Stimulated activated CD4-positive, alpha-beta T cell treated with anti-CD3 and anti-CD28 coated beads, Interleukin-15, amount 100 ng/mL, for 24 hours (primary cell): ENCODE data around the gene MBD3L4.
"Not testable (repeated sequence)": the region's sequence is repeated elsewhere in the genome, so short reads cannot be mapped to it uniquely, and the experiment has no call there.

ENCODE experiments used
- DNase-seq: peaks from one replicate; pipeline ENCODE4 v3.0.0-alpha.2; 2020

Gene MBD3L4

DNA sequence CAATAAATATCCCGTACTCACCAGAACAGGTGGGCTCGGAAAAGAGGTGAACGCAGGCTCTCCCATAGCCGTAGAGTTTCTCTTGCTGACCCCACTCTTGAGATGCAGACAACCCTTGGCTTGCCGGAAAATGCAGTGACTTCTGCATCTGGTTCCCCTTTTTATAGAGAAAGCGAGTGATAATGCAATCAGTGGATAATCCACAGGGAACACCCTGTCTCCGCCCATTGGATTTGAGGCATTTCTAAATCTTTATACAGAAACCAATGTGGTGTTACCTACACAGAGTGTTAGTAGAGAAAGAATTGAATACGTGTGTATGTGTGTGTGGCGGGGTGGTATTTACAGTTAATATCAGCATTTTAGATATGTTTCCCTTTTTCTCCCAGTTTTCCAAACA lies at the start of gene MBD3L4:
Gene MBD3L4, minus strand, starts transcription at position 101 of the 400 bp plus-strand sequence. Its CDS starts 35 bp downstream, at position 66.
- DNase-seq = not testable (repeated sequence)

DNA sequence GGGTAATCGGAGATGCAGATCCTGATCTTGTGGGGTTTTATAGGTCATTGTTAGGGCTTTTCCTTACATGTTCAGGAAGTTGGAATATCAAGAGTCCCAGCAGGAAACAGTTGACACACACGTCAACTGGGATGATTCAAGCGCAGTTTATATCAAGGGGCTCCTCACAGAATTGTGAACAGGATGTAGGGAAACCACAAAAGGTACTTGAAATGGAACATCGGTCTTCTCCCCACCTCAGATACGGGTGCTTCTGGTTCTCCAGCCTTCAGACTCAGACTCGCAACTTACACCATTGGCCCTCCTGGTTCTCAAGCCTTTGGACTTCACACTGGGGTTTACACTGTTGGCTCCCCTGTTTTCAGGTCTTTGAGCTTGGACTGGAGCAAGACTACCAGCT lies 49.0 kb upstream of the MBD3L4 start:
- no peak for DNase-seq

DNA sequence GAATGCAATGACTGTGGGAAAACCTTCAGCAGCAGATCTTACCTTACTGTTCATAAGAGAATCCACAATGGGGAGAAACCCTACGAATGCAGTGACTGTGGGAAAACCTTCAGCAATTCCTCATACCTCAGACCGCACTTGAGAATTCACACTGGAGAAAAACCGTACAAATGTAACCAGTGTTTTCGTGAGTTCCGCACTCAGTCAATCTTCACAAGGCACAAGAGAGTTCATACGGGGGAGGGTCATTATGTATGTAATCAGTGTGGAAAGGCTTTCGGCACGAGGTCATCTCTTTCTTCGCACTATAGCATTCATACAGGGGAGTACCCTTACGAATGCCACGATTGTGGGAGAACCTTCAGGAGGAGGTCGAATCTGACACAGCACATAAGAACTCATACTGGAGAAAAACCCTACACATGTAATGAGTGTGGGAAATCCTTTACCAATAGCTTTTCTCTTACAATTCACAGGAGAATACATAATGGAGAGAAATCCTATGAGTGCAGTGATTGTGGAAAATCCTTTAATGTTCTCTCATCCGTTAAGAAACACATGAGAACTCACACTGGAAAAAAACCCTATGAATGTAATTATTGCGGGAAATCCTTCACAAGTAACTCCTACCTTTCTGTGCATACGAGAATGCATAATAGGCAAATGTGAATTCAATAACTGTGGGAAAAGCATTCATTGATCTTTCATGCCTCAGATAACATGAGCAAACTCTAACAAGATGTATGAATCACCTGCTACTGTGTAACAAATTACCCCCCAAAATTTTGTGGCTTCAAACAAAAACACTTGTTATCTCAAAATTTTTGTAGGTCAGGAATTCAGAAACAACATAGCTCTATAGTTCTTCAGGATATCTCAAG lies 43.3 kb upstream of the MBD3L4 start:
- DNase-seq = no peak

DNA sequence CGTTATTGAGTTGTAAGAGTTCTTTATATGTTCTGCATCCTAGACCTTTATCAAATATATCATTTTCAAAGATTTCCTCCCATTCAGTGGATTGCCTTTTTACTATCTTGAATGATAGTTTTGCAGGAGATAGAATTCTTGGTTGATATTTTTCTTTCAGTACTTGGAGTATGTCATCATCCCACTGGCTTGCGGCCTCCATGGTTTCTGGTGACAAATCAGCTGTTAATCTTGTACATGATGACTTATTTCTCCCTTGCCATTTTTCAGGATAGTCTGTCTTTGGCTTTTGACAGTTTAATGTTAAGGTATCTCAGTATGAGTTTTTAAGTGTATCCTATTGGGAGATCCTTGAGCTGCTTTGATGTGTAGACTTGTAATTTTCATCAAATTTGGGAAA lies 38.0 kb upstream of the MBD3L4 start:
- DNase-seq = no peak

DNA sequence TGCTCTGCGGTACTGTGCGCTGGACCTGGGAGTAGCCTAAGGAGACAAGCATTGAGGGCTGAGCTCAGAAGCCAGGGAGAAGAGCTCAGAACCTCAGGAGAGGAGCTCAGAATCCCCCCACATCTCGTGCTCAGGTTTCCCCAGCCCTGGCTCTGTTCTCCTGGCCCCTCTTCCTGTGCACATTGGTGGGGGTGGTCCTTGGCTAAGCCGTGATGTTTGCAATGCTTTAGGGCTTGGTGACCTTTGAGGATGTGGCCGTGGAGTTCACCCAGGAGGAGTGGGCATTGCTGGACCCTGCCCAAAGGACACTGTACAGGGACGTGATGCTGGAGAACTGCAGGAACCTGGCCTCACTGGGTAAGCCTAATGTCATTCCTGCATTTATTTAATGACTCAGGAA lies 36.2 kb upstream of the MBD3L4 start:
- no peak for DNase-seq

DNA sequence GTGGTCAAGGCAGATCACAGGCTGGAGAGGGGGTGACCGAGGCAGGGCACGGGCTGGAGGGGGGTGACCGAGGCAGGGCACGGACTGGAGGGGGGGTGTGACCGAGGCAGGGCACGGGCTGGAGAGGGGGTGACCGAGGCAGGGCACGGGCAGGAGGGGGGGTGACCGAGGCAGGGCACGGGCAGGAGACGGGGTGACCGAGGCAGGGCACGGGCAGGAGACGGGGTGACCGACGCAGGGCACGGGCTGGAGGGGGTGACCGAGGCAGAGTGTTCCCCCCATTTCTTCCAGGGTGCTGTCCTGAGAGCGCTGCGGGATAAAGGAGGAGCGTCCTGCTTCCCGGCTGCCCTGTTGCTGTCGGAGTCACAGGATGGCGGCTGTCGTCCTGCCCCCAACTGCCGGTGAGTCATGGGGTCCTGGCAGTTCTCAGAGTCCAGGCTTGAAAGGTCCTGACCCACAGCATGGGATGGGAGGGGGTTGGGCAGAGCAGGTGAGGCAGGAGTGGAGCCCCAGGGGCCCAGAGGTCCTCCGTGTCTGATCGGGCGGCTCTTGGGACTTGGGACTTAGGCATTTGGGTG lies 34.8 kb upstream of the MBD3L4 start:
- DNase-seq = no peak

DNA sequence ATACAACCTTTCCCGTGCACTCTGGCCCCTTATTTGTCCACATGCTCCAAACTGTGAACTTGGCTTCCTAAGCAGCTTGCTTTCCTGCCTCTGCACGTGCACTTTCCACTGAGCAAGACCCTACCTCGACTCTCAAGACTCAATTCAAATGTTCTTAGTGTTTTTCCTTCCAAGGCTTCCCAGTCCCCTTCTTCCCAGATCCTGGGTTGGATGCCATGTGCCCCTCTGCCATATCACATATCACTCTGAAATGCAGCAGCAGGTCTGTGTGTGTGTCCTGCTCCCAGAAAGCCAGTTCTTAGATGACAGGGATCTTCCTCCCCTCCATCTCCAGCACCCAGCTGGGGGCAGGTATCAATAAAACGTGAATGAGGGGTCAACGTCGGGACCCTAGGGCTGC lies 32.6 kb upstream of the MBD3L4 start:
- no peak for DNase-seq

DNA sequence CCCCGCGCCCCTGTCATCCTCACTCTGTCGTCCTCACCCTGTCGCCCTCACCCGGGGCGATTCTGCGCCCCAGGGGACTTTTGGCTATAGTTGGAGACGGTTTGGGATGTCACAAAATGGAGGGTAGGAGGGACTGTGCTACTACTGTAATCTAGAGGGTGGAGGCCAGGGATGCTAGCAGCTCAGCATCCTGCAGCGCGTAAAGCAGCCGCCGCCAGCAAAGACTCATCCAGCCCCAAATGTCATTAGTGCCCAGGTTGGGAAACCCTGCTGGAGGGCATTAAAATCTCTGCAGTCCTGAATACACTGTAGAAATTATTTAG lies 29.9 kb upstream of the MBD3L4 start:
- DNase-seq = no peak

DNA sequence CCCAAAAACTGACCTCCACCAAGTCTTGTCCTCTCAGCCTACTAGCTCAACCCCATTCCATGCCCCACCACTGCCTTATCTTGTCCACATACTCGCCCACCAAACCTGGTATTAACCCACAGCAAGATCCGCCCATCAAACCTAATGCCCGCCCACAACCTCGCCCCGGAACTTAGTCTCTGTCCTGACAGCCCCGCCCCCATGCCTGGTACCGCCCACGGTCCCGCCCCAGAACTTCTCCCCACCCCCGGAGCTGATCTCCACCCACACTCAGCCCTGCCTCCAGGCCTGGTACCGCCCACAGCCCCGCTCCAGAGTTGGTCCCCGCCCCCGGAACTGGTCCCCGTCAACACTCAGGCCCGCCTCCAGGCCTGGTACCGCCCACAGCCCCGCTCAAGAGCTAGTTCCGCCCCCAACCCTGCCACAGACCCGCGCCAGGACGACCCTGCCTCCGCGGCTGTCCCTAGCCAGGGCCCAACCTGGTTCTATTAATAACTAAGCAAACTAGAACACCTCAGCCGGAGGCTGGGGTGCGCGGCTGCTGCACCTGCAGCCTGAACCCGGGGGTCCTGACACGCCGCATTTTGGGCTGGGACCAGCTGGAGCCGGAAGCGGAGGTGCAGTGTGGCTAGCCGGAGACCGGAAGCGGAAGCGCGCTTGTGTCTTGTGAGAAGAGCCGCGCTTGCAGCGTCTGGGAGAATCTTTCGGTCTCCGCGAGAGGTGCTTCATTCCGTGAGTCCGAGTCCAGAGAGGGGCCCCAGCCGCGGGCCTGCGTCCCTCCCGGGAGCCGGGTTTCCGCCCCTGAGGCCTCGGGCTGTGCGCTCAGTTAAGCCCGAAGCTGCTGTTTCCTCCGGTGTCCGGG lies 29.3 kb upstream of the MBD3L4 start, which contains the start of gene ZNF557:
Gene ZNF557, plus strand, starts transcription at position 662 of the 862 bp plus-strand sequence. CDS start 5,372 bp downstream, outside the sequence.
- peak; percentile 100 for DNase-seq

DNA sequence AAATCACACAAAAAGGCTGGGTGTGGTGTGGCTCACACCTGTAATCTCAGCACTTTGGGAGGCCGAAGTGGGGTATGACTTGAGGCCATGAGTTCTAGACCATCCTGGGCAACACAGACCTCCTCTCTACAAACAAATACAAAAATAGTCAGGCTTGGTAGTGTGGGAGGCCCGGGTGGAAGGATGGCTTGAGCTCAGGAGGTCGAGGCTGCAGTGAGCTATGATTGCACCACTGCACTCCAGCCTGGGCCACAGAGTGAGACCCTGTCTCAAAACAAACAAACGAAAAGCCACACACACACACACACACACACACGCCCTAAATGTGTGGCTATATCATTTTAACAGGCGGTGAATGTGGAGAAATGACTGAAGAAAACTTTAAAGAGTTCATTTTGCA lies 28.6 kb upstream of the MBD3L4 start:
- DNase-seq = no peak

DNA sequence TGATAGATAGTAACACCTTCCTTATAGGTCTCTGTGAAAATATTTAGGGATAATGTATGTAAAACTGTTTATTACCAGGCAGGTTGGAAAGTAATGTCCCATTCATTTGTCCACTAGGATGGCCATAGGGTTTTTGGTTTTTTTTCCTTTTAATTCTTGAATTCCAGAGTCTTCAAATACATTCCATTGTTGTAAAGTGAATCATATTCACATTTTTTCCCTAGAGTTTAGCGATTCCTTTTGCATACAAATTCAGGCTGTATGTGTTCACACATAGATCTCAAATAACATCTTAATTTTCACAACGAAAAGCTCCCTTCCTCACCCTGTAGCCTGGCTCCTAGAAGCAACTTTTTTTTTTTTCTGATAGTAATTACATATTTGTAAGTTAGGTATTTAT lies 27.7 kb upstream of the MBD3L4 start:
- DNase-seq = no peak

DNA sequence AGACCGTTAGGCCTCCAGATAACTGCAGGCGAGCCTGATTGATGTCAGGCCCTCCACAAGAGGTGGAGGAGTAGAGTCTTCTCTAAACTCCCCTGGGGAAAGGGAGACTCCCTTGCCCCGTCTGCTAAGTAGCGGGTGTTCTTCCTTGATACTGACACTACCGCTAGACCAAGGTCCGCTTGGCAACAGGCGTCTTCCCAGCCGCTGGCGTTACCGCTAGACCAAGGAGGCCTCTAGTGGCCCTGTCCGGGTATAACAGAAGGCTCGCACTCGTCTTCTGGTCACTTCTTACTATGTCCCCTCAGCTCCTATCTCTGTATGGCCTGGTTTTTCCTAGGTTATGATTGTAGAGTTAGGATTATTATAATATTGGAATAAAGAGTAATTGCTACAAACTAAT lies 27.1 kb upstream of the MBD3L4 start:
- DNase-seq = peak; percentile 23

DNA sequence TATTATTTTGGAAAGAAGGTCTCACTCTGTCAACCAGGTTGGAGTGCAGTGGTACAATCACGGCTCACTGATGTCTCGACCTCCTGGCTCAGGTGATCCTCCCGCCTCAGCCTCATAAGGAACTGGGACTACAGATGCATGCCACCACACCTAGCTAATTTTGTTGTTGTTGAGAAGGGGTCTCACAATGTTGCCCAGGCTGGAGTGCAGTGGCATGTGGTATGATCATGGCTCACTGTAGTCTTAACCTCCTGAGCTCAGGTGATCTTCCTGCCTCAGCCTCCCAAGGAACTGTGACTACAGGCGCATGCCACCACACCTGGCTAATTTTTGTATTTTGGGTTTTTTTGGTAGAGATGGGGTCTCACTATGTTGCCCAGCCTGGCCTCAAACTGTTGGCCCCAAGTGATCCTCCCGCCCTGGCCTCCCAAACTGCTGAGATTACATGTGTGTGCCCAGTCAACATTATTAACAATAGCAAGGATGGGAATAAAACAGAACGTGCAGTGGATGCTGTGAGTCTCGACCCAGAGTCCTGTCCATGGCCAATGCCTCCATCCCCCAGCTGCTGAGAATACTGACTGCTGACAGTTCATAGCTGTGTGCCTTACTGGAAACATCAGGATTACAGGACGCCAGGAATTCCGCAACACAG lies 23.9 kb upstream of the MBD3L4 start:
- DNase-seq = no peak

DNA sequence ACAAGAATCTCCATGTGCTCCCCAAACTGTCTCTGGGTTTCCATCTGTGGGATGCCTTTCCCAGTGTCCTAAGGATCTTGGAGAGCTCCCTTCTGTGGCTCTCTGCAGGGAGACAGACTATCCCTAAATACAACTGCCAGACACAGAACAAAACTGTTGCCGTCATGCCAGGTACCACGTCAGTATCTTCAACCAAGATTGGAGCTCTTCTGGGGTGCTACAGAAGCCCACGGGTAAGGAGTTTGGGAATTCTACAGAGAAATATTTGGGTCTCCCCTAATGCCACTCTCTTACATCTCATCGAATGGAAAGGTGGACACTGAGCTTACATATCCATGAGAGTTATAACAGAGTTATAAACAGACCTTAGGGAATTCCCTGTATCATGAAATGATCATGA lies 23.4 kb upstream of the MBD3L4 start:
- DNase-seq = no peak

DNA sequence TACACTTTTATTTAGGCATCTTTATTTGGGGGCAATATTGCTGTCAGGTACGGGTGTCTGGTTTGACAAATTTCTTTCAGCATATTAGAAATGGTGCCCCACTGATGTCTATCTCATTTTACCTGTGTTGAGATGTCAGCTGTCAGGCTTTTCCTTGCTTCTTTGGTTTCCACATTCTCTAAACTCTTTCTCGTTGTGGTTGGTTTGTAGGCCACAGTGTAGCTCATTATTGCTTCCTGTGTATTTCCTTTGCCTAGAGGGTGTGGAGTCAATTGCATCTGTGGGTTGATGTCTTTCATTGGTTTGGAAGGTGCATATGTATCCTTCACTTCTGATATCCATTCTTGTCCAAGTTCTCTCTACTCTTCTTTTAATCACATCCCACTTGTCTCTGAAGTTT lies 20.0 kb upstream of the MBD3L4 start:
- DNase-seq = not testable (repeated sequence)

DNA sequence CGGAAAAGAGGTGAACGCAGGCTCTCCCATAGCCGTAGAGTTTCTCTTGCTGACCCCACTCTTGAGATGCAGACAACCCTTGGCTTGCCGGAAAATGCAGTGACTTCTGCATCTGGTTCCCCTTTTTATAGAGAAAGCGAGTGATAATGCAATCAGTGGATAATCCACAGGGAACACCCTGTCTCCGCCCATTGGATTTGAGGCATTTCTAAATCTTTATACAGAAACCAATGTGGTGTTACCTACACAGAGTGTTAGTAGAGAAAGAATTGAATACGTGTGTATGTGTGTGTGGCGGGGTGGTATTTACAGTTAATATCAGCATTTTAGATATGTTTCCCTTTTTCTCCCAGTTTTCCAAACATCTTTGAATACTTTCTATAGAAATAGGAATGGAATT lies 18.6 kb upstream of the MBD3L4 start, which contains the start of gene MBD3L3:
Gene MBD3L3, minus strand, starts transcription at position 101 of the 400 bp plus-strand sequence. Its CDS starts 71 bp downstream, at position 30.
- not testable (repeated sequence) for DNase-seq

DNA sequence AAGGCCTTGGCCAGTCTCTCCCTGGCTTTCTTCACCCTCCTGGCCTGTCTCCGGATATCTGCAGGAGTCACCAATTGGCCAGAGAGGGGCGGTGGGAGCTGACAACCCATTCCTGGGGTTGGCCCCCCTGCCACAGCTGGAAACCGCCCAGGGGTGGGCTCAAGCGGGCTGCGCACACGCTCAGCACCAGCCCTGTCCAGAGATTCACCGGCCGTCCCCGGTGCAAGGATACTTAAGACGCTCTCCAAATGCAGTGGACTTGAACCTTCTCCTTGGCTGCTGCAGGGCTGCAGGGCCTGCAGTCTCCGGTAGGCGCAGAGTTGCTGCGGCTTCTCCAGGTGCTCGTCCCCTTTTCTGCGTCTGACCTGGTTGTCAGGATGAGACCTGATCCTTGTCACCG lies 16.4 kb upstream of the MBD3L4 start:
- DNase-seq = not testable (repeated sequence)

DNA sequence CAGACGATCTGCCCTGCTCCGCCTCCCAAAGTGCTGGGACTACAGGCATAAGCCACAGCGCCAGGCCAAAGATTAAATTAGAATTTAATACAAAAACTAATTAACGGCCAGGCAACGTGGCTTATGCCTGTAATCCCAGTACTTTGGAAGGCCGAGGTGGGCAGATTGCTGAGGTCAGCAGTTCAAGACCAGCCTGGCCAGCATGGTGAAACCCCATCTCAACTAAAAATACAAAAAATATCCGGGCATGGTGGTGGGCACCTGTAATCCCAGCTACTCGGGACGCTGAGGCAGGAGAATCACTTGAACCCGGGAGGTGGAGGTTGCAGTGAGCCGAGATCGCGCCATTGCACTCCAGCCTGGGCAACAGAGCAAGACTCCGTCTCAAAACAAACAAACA lies 15.7 kb upstream of the MBD3L4 start:
- not testable (repeated sequence) for DNase-seq

DNA sequence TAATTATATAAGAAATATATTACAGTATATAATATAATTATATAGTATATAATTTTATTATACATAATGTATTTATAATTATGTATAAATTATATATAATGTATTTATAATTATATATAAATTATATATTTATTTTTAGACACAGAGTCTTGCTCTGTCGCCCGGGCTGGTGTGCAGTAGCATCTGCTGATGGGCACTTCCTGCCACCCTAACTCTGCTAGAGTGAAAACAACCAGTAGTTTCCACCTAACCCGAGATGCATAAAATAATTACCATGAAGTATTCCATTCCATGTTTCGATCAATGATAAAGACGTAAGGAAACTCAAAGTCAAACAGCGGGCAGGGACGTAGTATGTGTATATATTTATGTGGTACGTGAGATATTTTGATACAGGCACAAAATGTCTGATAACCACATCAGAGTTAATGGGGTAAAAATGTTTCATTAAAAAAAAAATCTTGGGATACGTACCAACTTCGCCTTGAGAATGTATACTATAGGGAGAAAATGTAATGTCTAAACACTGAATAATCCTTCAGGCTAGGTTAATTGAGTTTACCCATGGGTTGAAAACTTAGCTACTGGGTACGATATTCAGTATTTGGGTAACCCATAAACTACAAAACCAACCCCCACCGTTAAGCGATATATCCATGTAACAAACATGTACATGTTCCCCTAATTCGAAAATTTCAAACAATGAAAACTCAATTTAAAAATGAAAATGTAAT lies 14.8 kb upstream of the MBD3L4 start:
- DNase-seq = not testable (repeated sequence)

DNA sequence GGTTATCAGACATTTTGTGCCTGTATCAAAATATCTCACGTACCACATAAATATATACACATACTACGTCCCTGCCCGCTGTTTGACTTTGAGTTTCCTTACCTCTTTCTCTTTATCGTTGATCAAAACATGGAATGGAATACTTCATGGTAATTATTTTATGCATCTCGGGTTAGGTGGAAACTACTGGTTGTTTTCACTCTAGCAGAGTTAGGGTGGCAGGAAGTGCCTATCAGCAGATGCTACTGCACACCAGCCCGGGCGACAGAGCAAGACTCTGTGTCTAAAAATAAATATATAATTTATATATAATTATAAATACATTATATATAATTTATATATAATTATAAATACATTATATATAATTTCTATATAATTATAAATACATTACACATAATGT lies 12.9 kb upstream of the MBD3L4 start:
- not testable (repeated sequence) for DNase-seq

DNA sequence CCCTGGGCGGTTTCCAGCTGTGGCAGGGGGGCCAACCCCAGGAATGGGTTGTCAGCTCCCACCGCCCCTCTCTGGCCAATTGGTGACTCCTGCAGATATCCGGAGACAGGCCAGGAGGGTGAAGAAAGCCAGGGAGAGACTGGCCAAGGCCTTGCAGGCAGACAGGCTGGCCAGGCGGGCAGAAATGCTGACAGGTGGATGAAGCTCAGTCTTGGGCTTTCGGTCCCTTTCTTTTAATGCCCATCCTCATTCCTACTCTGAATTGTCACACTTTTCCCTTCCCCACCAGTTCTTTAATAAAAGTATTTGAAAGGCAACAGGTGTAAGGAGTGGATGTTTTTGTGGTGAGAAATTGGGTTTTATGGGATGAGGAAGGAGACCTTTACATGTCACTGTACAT lies 11.4 kb upstream of the MBD3L4 start:
- not testable (repeated sequence) for DNase-seq

DNA sequence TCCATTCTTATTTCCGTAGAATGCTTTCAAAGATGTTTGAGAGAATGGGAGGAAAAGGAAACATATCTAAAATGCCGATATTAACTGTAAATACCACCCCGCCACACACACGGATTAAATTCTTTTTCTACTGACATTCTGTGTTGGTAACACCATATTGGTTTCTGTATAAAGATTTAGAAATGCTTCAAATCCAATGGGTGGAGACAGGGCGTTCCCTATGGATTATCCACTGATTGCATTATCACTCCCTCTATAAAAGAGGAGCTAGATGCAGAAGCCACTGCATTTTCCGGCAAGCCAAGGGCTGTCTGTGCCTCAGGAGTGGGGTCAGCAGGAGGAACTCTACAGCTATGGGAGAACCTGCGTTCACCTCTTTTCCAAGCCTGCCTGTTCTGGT lies 9.0 kb upstream of the MBD3L4 start, which contains the start of gene MBD3L2:
Gene MBD3L2, plus strand, starts transcription at position 301 of the 400 bp plus-strand sequence. Its CDS starts 53 bp downstream, at position 354.
- not testable (repeated sequence) for DNase-seq
